K562 treated with DMSO at 1 percent for 48 hours (cell line): ENCODE measurements around the gene CDH5. TPM values are rescaled to one million over a fixed set of nuclear protein-coding genes. Genes with fewer than 3 reads are reported as not detected.

Experiments
- total RNA-seq: library from RNA; unstranded; fragments of 300-600 nt; gene quantifications from 2 replicates; pipeline ENCODE4 v1.2.3, GENCODE V29; 2022; ENCODE audit warnings: low replicate concordance; ENCODE audit errors: extremely low read depth

The CDH5 gene, protein sequence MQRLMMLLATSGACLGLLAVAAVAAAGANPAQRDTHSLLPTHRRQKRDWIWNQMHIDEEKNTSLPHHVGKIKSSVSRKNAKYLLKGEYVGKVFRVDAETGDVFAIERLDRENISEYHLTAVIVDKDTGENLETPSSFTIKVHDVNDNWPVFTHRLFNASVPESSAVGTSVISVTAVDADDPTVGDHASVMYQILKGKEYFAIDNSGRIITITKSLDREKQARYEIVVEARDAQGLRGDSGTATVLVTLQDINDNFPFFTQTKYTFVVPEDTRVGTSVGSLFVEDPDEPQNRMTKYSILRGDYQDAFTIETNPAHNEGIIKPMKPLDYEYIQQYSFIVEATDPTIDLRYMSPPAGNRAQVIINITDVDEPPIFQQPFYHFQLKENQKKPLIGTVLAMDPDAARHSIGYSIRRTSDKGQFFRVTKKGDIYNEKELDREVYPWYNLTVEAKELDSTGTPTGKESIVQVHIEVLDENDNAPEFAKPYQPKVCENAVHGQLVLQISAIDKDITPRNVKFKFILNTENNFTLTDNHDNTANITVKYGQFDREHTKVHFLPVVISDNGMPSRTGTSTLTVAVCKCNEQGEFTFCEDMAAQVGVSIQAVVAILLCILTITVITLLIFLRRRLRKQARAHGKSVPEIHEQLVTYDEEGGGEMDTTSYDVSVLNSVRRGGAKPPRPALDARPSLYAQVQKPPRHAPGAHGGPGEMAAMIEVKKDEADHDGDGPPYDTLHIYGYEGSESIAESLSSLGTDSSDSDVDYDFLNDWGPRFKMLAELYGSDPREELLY
- total RNA-seq: not detected in 2 replicates

DNA sequence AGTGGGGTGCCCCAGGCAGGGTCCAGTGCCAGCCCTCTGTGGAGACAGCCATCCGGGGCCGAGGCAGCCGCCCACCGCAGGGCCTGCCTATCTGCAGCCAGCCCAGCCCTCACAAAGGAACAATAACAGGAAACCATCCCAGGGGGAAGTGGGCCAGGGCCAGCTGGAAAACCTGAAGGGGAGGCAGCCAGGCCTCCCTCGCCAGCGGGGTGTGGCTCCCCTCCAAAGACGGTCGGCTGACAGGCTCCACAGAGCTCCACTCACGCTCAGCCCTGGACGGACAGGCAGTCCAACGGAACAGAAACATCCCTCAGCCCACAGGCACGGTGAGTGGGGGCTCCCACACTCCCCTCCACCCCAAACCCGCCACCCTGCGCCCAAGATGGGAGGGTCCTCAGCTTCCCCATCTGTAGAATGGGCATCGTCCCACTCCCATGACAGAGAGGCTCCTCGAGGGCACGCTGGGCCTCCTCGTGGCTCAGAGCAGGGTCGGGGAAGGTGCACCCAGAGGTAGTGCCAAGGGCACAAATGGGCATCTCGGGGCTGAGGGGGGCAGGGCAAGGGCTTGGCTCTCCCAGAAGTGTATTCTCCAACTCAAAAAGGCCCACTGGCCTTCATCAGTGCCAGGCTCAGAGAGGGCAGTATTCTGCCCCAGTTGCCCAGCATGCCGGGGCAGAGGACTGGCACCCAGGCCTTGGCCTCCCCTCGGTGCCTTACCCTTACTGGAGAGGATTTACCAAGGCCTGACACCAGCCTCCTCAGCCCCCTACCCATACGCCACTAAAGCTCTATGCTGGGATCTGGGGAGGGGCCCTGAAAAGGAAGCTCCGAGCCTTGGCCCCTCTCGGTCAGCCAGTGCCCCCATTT is at the start of gene CDH5:
CDH5 (plus strand) TSS at position 259 of the 867 bp plus-strand sequence. CDS start 12,647 bp downstream, outside the sequence.

DNA sequence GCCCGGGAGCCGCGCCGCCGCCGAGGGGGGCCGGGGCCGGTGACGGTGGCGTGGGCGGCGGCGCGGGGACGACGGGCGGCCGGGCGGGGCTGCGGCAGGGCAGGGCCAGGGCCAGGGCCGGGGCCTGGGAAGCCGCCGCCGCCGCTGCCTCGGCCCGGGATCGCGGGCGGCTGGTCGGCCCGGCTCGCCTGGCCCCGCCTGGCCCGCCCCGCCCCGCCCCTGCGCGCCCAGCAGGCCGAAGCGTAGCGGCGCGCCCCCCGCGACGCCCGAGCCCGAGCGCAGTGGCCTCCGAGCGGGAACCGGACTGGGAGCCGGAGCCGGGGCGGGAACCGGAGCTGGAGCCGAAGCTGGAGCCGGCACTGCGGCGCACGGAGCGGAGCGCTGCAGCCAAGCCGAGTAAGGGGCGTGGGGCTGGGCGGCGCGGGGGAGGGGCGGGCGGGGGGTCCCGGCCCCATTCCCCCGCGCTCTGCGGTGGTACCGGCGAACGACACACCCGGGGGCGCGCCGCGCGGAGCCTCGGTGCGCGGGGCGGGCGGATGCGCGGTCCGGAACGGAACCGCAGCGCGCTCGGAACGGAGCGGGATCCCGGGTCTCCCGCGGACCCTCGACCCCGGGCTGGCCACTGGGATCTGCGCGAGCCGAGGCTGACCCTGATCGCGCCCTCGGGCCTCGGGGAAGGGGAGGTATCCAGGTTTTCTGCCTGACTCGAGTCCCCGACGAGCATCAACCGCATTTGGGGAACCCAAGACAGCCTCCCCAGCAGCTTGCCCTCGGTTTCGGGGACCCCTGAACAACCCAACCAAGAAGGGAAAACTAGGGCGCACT is 60.8 kb downstream of the CDH5 start, which contains the start of gene BEAN1:
BEAN1 (plus strand) TSS at position 260 of the 825 bp plus-strand sequence. CDS start 10,382 bp downstream, outside the sequence.

Other genes with a start within 250 kb of the CDH5 start
- gene BEAN1, start 60.6 kb downstream of the CDH5 start, total RNA-seq: not detected in 2 replicates
- not detected in 2 replicates for gene TK2, start 183.4 kb downstream of the CDH5 start, total RNA-seq
- gene CKLF, start 185.9 kb downstream of the CDH5 start, total RNA-seq: not detected in 2 replicates
- not detected in 2 replicates for gene CMTM1, start 199.7 kb downstream of the CDH5 start, total RNA-seq
- not detected in 2 replicates for gene CMTM2, start 212.8 kb downstream of the CDH5 start, total RNA-seq
- not detected in 2 replicates for gene CMTM3, start 238.0 kb downstream of the CDH5 start, total RNA-seq